Activated CD8-positive, alpha-beta memory T cell treated with anti-CD3 and anti-CD28 coated beads, Interleukin-2, amount 50 U/mL, for 24 hours (primary cell): ENCODE data around the gene TAC3.
"Not testable (repeated sequence)": the region's sequence is repeated elsewhere in the genome, so short reads cannot be mapped to it uniquely, and the experiment has no call there.

Experiments used
- DNase-seq: peaks from one replicate; pipeline ENCODE4 v3.0.0-alpha.2; 2020; ENCODE audit errors: extremely low read depth

The TAC3 gene

DNA sequence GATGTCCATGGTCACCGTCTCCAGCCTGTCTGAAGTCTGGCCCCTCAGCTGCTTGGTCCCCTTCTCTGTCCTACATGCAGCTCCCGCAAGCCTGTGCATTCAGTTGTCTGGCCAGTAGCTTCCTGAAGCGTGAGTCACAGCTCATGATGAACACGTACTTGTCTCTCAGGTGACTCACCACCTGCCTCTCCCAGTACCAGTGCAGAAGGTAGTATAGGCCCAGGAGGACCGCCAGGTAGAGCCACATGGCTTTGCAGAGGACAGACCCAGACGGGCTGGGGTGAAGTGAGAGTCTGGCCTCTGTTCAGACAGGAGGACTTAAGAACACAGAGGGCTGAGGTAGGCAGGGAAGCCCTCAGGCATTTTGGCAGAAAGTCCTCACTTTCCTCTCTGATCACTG lies 30.6 kb downstream of the TAC3 start:
- DNase-seq, result not testable (repeated sequence)

DNA sequence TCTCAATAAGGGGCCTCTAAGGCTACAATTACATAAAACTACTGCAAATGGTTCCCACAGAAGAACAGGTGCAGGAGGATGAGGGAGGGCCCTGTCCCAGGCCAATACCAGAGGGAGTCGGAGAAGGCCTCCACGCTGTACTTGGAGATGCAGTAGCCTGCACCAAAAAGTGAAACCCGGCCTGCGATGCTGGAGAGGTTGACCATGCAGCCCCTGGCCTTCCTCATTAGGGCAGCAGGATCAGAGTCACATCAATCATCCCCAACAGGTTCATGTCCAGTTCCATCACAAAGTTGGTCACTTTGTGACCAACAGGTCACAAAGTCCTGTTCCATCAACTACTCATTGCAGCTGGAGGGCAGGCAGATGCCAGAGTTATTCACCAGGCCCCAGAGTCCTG lies 32.9 kb downstream of the TAC3 start:
- DNase-seq, result no peak

DNA sequence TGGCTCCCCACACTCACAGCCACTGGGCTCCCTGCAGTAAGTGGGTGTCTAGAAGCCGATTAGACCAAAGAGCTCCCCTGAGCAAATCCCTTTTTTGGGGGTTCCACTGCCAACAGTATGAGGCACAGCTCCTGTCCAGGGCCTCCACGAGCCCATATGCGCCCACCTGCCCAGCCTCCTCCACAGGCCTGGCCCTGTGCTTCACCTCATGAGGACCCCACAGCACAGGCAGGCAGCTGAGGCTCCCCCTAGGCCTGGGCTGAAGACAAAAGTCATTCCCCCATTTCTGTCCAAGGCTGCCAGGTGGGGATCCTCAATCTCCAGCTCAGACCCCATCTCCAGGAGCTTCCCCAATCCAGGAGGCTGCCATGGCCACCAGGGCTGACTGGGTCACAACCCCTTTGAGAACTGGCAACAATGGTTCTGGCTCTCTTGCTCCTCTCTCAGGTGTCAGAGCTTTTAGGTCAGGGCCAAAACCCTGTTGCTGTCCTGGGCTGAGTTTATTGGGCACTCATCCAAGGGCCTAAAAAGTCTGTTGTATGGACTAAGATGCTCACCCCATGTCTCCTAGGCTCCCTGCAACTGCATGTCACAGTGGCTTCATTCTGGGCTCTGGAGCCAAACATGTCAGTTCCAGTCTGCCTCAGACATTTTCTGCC lies 33.6 kb downstream of the TAC3 start:
- not testable (repeated sequence) for DNase-seq

DNA sequence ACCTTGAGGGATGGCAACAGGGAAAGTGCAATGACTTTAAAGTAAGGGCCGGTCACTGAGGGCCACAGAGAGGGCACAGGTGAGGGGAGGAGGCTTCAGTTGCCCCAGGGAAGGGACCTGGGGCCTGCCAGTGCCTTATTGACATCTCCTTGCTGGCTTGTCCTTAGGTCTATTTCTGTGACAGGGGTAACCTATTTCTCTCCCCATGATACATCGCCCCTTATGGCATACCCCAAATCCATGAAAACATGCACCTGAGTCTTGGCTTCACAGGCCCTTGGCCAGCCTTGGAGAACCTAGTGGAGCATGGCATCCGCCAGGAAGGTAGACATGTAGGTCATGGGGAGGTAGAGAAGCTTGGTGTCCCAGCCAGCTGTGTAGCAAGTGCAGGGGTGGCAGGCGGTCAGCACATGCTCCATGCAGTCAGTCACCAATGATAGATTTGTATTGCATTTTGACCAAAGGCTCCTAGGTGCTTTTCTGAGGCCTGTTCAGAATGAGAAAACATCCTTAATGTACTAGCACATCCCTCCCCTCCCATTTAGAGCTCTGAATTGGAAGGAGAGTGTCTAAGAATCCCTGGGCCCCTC lies 35.3 kb downstream of the TAC3 start:
- DNase-seq, result no peak

DNA sequence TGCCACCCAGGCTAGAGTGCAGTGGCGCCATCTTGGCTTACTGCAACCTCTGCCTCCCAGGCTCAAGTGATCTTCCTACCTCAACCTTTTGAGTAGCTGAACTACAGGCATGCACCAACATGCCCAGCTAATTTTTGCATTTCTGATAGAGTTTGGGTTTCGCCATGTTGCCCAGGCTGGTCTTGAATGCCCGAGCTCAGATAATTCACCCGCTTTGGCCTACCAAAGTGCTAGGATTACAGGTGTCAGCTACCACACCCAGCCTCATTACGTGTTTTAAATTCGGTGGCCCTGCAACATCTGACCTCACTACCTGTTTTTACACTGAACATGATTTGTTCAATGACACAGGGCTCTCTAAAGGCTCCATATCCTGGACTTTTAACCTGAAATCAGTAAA lies 36.1 kb downstream of the TAC3 start:
- no peak for DNase-seq

DNA sequence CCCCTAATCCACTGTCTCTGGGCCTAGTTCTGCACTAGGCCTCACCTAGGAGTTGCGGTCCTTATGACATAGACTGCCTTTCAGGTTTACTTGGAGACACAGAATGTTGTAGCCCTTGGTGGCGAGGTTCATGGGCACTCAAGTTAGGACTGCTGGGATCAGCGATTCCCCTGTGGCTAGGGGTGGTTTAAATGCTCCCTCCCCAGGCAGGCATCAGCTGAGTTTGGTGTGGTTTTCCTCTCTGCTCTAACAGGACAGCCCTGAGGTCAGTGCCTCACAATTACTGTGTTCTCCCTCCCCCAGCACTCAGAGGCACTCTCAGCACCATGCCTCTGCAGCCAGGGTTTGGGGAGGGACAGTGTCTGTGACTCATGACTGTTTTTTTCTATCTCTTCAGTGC lies 36.7 kb downstream of the TAC3 start:
- DNase-seq, result no peak

DNA sequence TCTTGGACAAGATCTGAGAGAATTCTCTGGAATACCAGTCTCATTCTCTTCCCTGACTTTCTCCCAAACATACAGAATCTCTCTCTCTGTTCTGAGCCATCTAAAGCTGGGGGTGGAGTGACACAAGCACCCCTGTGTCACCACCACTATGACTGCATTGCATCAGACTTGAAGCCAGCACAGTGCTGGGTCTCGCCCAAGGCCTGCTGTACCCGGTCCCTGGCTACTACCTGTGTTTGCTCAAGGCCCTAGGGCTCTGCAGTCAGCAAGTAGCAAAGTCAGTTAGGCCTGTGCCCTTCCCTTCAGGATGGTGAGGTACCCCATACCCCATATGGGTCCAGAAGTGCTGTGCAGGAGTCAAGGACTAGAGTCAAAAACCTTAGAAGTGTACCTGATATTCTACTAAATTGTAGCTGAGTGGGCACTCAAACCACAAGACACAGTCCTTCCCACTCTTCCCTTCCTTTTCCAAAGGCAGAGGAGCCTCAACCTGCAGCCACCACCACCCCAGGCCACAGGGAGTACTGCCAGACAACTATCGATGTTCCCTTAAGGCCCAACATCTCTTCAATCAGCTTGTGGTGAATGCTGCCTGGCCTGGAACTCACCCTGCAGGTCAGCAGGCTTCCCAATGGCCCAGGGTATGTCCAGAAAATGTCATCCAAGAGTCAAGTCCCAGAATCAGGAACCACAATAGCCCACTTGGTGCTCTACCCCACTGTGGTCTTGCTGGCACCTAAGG lies 37.8 kb downstream of the TAC3 start:
- DNase-seq, result no peak

DNA sequence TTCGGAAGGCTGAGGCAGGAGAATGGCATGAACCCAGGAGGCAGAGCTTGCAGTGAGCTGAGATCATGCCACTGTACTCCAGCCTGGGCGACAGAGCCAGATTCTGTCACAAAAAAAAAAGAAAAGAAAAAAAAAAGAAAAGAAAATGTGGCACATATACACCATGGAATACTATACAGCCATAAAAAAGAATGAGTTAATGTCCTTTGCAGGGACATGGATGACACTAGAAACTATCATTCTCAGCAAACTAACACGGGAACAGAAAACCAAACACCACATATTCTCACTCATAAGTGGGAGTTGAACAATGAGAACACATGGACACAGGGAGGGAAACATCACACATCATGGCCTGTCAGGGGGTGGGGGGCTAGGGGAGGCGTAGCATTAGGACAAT lies 39.0 kb downstream of the TAC3 start:
- not testable (repeated sequence) for DNase-seq

DNA sequence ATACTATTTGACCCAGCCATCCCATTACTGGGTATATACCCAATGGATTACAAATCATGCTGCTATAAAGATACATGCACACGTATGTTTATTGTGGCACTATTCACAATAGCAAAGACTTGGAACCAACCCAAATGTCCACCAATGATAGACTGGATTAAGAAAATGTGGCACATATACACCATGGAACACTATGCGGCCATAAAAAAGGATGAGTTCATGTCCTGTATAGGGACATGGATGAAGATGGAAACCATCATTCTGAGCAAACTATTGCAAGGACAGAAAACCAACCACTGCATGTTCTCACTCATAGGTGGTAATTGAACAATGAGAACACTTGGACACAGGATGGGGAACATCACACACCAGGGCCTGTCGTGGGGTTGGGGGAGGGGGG lies 42.1 kb downstream of the TAC3 start:
- not testable (repeated sequence) for DNase-seq

DNA sequence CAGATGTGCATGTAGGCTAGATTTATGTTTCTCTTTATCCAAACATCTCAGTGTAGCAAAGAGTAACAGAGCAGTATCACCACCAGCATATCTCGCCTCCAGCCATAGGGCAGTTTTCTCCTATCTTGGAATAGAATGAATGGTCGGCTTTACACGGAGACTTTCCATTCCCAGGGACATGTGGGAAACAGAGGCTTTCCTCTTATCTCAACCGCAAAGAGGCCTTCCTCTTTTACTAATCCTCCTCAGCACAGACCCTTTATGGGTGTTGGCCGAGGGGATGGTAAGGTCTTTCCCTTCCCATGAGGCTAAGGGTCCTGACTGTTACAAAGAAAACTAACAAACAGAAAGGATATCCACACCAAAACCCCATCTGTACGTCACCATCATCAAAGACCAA lies 47.4 kb downstream of the TAC3 start:
- DNase-seq, result not testable (repeated sequence)

DNA sequence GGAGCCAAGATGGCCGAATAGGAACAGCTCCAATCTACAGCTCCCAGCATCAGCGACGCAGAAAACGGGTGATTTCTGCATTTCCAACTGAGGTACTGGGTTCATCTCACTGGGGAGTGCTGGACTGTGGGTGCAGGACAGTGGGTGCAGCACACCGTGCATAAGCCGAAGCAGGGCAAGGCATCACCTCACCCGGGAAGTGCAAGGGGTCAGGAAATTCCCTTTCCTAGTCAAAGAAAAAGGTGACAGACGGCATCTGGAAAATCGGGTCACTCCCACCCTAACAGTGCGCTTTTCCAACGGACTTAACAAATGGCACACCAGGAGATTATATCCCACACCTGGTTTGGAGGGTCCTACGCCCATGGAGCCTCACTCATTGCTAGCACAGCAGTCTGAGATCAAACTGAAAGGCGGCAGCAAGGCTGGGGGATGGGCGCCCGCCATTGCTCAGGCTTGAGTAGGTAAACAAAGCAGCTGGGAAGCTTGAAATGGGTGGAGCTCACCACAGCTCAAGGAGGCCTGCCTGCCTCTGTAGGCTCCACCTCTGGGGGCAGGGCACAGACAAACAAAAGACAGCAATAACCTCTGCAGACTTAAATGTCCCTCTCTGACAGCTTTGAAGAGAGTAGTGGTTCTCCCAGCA lies 50.2 kb downstream of the TAC3 start:
- not testable (repeated sequence) for DNase-seq

DNA sequence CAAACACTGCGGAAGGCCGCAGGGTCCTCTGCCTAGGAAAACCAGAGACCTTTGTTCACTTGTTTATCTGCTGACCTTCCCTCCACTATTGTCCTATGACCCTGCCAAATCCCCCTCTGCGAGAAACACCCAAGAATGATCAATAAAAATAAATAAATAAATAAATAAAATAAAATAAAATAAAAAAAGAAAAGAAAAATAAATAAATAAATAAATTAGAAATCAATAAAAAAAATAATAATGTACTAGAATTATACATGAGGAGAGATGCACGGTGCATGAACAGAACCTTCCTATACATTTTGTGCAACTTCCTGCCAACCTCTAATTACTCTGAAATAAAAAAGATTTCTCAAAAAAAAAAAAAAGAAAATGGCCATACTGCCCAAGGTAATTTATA lies 51.2 kb downstream of the TAC3 start:
- not testable (repeated sequence) for DNase-seq

DNA sequence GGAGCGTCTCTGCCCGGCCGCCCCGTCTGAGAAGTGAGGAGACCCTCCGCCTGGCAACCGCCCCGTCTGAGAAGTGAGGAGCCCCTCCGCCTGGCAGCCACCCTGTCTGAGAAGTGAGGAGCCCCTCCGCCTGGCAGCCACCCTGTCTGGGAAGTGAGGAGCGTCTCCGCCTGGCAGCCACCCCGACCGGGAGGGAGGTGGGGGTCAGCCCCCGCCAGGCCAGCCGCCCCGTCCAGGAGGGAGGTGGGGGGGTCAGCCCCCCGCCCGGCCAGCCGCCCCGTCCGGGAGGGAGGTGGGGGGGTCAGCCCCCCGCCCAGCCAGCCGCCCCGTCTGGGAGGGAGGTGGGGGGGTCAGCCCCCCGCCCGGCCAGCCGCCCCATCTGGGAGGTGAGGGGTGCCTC lies 52.8 kb downstream of the TAC3 start:
- DNase-seq, result not testable (repeated sequence)

DNA sequence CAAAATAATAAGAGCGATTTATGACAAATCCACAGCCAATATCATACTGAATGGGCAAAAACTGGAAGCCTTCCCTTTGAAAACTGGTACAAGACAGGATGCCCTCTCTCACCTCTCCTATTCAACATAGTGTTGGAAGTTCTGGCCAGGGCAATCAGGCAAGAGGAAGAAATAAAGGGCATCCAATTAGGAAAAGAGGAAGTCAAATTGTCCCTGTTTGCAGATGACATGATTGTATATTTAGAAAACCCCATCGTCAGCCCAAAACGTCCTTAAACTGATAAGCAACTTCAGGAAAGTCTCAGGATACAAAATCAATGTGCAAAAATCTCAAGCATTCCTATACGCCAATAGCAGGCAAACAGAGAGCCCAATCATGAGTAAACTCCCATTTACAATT lies 54.1 kb downstream of the TAC3 start:
- not testable (repeated sequence) for DNase-seq
